Measurements from ENCODE around the gene NCKAP1.

NCKAP1 gene

GRCh38 chr2:182894174-182894573, 144.1 kb downstream of the NCKAP1 start:
- TF ChIP-seq, protein P1, sequence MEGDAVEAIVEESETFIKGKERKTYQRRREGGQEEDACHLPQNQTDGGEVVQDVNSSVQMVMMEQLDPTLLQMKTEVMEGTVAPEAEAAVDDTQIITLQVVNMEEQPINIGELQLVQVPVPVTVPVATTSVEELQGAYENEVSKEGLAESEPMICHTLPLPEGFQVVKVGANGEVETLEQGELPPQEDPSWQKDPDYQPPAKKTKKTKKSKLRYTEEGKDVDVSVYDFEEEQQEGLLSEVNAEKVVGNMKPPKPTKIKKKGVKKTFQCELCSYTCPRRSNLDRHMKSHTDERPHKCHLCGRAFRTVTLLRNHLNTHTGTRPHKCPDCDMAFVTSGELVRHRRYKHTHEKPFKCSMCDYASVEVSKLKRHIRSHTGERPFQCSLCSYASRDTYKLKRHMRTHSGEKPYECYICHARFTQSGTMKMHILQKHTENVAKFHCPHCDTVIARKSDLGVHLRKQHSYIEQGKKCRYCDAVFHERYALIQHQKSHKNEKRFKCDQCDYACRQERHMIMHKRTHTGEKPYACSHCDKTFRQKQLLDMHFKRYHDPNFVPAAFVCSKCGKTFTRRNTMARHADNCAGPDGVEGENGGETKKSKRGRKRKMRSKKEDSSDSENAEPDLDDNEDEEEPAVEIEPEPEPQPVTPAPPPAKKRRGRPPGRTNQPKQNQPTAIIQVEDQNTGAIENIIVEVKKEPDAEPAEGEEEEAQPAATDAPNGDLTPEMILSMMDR (IDR thresholded peaks at IDR 0.05), result no peak

GRCh38 chr2:182893666-182894065, 144.6 kb downstream of the NCKAP1 start:
- TF ChIP-seq, protein P1 (IDR thresholded peaks at IDR 0.05), result no peak

- TF ChIP-seq, protein P1 (IDR thresholded peaks at IDR 0.05), result no peak
These were observed 146.6 kb downstream of the NCKAP1 start for GRCh38 chr2:182891611-182892010.

DNA sequence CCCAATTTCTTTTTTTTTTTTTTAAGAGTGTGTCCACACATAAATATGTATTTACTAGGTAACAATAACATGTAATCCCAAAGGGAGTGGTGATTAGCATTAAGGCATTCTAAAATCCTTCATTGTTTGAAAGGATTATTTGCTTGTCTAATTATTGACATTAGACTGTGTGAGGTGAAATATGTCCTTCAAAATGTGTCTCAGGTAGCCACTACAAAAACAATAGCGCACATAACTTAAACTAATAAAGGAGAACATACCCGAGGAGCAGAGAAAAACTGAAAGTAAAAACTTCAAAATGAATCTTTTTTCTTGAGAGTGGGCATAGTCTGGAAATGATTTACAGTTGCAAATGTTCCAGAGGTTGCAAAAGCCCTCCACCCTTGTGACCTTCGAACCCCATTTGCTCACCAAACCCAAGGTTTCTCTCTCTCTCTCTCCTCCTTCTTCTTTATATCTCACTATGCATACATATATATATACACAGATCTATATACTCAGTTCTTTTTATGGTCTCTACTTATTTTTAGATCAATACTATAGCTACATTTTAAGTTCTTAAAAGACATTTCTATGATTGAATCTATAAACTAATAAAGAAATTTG, 147.4 kb downstream of the NCKAP1 start:
- TF ChIP-seq, protein P1 (IDR thresholded peaks at IDR 0.05), result no peak

GRCh38 chr2:182890305-182890704, 148.0 kb downstream of the NCKAP1 start:
- TF ChIP-seq, protein P1 (IDR thresholded peaks at IDR 0.05), result no peak

DNA sequence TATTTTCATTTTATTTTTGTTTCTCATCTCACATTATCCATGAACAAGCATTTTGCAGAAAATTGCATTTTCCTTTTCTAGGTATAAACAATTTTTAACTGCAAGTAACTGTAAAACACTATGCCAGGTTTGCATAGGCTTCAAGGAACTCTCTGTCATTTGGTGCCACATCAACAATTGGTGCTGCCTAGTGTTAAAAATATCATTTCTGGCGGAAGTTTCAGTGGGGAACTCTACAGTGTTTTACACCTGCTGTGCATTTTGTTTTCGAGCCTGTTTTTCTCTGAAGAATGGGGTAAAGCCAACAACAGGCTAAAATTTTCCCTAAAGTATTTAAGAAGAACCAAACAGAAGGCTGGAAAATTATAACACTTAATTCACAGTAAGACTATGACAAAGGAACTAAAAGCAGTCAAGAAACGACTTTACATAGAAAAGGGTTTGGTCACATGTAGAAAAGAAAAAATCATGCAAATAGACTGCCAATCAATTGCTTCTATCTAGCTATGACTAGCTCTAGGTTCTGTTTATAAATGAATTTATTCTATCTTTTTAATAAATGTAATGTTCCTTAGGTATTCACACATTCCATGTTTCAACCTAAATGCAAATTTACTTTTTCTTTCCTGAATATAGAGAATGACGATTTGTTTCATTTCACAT, 150.4 kb downstream of the NCKAP1 start:
- TF ChIP-seq, protein P1 (IDR thresholded peaks at IDR 0.05), result no peak

DNA sequence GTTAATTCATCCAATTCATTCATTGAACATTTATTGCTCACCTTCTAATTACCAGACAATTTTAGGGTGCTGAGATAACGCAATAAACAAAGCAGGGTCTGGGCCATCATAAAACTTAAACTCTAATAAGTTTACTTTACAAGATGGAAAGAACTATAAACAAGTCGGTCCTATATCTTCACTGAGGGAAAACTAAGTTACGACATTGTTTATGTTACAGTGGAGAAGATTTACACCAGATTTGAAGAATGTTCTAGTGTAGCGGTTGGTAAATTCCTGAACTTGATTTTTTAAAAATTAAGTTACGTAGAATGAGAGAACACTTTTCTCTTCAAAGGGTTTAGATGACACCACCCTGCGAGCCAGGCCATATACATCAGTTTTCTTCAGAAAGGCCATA, 151.2 kb downstream of the NCKAP1 start:
- TF ChIP-seq, protein P1 (IDR thresholded peaks at IDR 0.05), result no peak

Data from LNCAP (cell line).